HG03095 (cell line): ENCODE measurements around the gene EHMT1.

Source experiments
- ATAC-seq: cut with Tn5 transposase; IDR thresholded peaks from one replicate; pipeline ENCODE4 v1.9.1; 2021; ENCODE audit warnings: moderate library complexity; ENCODE audit not compliant: unreplicated experiment

Gene EHMT1

DNA sequence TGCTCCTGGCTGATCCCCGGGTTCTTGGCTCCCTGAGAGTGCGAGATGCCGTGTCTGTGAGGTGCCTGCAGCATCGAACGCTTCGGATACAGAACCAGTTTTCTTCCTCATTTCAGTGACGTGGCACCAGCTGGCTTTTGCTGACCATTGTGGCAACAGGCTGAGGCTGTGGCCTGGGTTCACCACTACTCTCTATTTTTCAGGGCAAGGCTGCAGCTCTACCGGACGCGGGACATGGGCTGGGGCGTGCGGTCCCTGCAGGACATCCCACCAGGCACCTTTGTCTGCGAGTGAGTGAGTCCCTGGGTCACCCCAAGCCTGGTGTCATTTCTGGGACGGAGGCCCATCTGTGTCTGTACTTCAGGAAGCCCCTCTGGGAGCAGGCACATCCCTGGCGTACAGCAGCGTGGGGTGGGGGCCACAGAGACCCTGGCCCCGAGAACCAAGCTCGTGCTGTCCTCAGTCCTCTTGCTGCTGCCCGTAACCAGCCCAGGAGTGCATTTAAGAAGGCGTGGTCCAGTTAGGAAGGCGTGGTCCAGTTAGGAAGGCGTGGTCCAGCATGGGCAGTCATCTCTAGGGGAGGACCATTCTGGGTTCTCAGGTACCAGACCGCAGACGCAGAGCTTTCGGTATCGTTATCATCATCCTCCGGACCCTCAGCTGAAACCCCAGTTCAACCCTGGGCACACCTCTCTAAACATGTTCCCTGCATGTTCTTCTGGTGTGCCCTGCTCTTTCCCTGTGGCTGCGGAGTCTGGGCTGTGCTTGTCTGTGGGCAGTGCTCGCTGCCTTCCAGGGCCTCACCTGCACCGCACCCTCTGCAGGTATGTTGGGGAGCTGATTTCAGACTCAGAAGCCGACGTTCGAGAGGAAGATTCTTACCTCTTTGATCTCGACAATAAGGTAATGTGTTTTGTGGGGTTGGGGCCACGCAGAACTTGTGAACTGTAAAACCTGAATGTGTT is 198.7 kb downstream of the EHMT1 start:
- ATAC-seq = no peak

- ATAC-seq = no peak
Measured at GRCh38 chr9:137818286-137818685, 199.5 kb downstream of the EHMT1 start.

- no peak for ATAC-seq
Measured at GRCh38 chr9:137820161-137820855, 201.5 kb downstream of the EHMT1 start.

DNA sequence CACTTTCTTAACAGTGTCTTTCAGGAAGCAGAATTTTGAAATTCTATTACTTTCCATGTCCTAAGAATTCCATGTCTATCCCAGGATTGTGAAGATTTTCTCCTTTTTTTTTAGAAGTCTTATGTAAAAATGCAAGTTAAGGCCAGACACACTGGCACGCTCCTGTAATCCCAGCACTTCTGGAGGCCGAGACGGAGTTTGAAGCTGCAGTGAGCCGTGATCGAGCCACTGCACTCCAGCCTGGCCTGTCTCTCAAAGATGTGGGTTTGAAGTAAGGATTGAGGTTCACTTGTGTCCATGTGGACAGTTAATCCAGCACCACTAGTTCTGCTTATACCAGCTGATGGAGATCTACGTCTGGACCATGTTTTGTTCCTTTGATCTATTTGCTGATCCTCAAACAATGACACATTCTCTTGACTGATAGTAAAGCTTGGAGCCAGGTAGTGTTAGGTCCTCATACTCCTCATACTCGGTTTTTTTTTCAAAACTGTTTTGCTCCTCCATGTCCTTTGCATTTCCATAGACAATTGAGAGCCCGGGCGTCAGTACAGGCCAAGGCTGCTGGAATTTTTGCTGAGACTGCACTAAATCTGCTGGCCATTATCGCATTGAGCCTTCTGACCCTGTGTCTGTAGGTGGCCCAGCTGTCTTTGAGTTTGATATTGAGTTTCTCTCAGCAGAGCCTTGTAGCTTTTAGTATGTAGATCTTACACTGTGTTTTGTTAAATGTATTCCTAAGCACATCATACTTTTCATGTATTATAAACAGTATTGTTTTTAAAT is 205.4 kb downstream of the EHMT1 start:
- ATAC-seq = no peak

DNA sequence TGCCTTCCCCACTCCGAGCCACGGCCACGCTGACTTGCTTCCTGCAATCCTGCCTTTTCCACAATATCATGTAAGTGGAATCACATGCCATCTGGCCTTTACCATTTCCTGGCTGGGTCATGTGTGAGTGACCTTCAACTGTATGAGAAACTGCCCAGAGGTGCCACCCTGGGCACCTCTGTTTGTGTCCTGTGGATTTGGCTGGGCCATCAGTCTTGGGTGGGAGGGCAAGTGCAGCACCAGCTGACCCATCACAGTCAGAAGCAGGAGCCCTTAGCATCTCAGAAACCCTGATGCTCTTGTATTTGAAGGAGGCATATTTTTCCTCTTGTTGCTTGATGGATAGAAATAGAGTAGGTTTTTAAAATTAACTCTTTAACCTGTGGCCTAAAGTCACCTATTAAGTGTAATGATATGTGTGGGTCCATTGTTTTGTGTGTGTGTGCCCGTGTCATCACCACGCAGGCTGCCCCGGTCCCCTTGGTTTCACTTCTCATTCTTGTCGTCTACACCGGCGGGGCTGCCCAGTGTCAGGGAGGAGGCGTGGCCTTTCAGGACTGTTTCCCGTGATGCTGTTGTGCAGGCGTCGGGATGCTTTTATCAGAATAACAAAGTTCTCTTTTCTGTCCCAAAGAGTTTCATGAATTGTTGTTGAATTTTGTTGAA is 206.7 kb downstream of the EHMT1 start:
- no peak for ATAC-seq

- ATAC-seq = no peak
Measured at GRCh38 chr9:137827908-137828526, 209.2 kb downstream of the EHMT1 start.

GRCh38 chr9:137828527-137829259 is 209.9 kb downstream of the EHMT1 start:
- ATAC-seq = no peak

DNA sequence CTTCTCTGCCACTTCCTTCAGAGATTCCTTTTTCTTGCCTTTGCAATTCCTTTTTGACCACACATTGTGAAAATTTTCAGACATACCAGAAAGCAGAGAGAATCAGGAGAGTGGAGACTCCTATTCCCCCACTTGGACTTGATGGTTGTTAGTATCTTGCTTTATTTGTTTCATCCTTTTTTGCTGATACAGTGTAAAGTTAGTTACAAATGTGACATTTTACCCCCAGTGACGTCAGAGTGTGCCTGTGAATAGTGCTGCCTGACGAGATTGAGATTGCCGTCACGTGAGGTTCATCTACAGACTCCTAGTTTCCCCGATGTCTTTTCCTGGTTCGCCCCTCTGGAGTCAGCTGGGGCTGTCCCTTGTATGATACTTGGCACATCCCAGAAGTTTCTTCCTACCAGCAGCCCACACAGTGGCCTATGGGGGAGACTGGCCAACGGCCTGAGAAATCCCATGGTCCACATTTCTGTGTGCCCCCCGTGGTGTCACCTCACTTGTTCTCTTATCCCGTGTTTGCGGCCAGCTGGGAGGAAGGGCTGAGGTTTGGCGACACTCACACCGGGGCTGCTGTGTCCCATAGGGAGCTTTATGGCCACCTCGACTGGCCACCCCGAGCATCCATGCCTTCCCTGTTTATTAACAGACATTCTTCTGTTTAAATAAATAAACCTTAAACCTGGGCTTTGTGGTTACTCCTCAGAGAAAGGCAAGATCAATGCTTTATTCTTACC is 210.6 kb downstream of the EHMT1 start:
- no peak for ATAC-seq

DNA sequence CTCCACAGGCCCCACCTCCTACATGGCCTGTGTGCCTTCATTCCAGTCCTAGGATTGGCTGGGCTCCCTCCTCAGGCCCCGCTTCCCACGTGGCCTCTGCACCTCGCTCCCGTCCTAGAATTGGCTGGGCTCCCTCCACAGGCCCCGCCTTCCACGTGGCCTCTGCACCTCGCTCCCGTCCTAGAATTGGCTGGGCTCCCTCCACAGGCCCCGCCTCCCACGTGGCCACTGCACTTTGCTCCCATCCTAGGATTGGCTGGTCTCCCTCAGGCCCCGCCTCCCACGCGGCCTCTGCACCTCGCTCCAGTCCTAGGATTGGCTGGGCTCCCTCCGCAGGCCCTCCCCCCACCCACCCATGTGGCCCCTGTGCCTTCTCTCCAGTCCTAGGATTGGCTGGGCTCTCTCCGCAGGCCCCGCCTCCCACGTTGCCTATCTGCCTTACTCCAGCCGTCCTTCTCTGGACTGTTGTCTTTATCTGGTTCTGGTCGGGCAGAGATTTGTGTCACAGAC is 213.4 kb downstream of the EHMT1 start:
- ATAC-seq = no peak

GRCh38 chr9:137832830-137833590 is 214.2 kb downstream of the EHMT1 start:
- no peak for ATAC-seq

DNA sequence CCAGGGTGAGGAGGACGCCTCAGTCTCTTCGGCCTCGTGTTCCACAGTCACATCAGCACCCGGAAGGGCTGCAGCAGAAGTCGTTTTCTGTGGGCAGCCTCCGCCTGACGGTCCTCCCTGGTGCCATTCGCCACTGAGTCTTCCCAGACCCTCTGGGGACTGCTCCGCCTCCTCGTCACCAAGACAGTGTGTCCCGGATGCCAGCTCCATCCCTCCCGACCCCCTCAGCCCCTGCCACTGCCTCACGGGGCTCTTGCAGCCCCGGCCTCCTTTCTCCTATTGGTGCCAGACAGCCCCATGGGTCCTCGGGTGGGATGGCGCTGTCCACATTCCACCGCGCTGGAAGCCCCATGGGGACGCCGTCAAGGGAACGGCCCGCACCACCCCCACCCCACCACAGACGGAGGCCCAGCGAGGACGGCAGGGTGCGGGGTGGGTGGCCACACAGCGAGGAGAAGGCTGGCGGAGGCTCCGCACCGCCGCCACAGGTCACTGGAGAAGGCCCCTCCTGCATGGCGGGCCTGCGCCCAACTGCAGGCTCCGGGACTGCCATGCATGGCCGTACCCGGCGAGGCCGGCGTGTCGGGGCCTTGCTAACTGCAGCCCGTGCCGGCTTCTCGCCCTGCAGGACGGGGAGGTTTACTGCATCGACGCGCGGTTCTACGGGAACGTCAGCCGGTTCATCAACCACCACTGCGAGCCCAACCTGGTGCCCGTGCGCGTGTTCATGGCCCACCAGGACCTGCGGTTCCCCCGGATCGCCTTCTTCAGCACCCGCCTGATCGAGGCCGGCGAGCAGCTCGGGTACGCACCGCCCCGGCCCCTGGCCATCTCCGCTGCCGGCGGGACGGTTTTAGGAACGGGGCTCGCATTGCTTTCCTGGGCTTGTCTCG is 215.2 kb downstream of the EHMT1 start:
- no peak for ATAC-seq

DNA sequence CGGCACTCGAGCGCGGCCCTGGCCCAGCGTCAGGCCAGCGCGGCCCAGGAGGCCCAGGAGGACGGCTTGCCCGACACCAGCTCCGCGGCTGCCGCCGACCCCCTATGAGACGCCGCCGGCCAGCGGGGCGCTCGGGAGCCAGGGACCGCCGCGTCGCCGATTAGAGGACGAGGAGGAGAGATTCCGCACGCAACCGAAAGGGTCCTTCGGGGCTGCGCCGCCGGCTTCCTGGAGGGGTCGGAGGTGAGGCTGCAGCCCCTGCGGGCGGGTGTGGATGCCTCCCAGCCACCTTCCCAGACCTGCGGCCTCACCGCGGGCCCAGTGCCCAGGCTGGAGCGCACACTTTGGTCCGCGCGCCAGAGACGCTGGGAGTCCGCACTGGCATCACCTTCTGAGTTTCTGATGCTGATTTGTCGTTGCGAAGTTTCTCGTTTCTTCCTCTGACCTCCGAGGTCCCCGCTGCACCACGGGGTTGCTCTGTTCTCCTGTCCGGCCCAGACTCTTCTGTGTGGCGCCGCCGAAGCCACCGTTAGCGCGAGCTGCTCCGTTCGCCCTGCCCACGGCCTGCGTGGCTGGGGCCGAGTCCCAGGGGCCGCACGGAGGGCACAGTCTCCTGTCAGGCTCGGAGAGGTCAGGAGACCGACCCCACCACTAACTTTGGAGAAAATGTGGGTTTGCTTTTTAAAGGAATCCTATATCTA is 216.2 kb downstream of the EHMT1 start:
- ATAC-seq = no peak

- no peak for ATAC-seq
Measured at GRCh38 chr9:137836151-137836830, 217.5 kb downstream of the EHMT1 start.

GRCh38 chr9:137836831-137837241 is 218.0 kb downstream of the EHMT1 start:
- no peak for ATAC-seq

GRCh38 chr9:137837345-137838278 is 218.8 kb downstream of the EHMT1 start:
- no peak for ATAC-seq
